HG03457 (cell line): ENCODE results near the gene DNTT.

Source experiments
- ATAC-seq: cut with Tn5 transposase; IDR thresholded peaks from one replicate; pipeline ENCODE4 v1.9.1; 2021; ENCODE audit warnings: moderate number of reproducible peaks; ENCODE audit not compliant: unreplicated experiment

The DNTT gene

DNA sequence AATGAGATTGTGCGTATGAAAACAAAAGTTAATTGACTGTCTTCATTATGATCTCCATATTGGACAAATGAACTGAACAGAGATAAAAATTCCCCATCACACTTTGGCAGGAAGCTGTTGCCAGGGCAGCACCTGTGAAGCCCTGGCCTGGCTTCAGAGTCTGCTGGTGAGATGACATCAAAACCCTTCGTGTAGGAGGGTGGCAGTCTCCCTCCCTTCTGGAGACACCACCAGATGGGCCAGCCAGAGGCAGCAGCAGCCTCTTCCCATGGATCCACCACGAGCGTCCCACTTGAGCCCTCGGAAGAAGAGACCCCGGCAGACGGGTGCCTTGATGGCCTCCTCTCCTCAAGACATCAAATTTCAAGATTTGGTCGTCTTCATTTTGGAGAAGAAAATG, at the start of gene DNTT:
Gene DNTT, plus strand, starts transcription at position 205 of the 400 bp plus-strand sequence. Its CDS starts 64 bp downstream, at position 269.
- no peak for ATAC-seq

DNA sequence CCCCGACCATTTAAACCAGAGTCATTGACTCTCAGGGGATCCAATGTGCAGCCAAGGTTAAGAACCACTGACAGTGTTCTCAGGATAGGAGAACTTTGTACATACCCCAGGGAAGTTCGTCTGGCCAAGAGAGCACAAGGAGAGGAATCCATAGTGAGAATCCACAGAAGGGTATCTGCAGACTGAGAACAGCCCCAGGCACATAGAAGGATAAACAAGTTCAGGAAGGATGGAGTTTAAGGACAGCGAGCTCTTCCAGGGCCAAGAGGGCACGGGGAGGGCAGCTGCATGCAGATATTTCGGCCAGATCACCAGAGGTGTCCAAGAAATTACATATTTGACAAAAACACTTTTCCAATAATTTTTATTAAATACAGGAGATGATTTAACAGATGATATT, 49.3 kb upstream of the DNTT start:
- no peak for ATAC-seq

DNA sequence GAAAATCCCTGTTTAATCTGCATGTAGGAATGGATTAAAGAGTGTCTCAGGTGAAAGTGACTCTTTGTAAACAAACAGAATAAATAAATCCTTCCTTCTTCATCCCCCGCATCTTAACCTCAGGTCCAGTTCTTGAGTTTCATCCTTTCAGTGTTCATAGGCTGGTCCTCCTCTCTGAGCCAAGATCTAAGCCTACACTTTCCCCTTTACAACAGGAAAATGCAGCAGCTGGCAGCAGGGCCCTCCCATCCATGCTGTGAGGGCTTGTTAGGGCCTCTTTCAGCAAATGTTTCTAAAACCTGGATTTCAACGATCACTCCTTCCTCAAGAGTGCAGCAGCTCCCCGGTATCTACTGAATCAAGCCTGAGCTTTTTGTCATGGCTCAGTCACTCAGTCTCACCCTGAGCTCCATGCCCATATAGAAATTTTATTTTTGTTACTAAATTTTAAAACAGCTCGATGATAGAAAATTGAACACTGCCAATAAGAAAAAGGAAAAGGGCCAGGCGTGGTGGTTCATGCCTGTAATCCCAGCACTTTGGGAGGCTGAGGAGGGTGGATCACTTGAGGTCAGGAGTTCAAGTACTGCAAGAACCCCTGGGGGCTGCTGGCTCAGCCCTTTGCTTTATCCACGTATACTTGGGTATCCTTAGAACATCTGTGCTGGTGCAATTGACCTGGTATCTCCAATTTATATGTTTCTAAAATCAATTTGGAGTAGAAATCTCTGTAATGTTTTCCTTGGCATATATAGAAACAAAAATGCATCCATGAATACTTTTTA, 48.5 kb upstream of the DNTT start:
- ATAC-seq: no peak

DNA sequence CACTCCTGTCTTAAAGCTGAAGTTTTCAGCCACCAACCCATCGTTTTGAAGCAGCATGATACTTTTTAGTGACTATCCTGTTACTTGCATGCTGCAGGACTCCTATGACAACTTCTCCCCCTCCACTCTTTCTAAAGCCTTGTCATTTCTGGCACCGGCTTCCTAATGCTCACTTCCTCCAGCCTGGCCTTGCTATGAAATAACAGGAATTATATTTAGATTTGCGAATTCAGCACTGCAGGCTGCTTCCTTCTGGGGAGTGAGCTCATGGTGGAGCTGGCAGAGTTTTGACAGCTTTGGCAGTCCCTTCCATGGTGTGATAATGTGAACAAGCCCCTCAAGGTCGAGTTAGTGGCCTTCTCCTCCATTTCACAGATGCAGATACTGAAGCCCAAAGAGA, 46.3 kb upstream of the DNTT start:
- ATAC-seq: no peak

DNA sequence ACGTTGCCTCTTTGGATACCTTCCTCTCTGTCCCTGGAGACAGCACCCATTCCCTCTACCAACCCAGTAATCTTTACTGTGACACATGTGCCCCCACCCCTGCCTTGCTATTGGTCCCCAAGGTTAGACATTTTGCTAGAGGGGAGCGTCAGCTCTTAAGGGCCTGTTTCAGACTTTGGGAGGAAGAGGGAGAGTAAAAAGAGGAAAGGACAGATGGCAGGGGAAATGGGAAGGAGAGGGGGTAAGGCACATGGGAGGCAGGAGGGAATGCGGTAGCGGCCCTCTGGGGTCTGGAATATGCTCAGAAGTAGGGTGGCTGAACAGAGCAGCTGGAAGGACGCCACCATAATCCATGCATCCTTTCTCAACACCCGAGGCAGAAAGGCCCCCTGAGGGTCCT, 45.1 kb upstream of the DNTT start:
- no peak for ATAC-seq

GRCh38 chr10:96260014-96260413, 44.2 kb upstream of the DNTT start:
- no peak for ATAC-seq

GRCh38 chr10:96261132-96261531, 43.1 kb upstream of the DNTT start:
- ATAC-seq: no peak

DNA sequence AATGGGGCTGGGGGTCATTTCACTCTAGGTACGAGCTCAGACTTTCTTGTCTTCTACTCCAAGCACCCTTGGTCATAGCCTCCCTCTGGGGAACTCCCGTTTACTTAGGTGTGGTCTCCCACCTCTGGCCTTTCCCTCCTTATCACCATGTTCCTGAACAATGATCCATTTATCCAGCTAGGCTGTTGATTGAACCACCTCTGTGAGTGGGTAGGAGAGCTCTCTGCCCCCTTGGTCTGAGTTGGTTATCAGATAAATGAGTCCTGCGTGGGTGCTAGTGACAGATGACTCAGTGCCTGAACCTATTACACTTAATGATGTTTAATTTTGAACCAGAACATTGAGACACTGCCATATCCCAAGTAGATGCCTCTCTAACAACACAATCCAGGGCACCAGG, 42.3 kb upstream of the DNTT start:
- no peak for ATAC-seq

- ATAC-seq: no peak
Measured at GRCh38 chr10:96263176-96263575, 41.1 kb upstream of the DNTT start.

DNA sequence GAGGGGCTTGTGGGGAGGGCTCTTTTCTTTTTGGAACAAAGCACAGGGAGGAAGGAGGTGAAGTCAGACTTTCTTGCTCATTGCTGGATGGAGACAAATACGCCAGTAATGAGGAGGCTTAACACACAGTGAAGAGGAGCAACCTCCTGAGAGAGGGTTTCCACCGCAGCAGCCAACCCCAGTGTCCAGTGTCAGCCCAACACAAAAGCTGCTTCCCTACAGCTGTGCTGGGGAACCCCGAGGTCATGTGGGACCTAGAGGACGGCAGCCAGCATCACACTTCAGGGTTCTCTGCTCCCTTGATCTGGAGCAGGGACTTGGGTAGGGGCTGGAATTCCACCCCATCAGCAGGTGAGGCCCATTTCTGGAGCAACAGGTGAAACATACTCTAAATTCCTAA, 40.6 kb upstream of the DNTT start:
- no peak for ATAC-seq

GRCh38 chr10:96264938-96265337, 39.3 kb upstream of the DNTT start:
- no peak for ATAC-seq

DNA sequence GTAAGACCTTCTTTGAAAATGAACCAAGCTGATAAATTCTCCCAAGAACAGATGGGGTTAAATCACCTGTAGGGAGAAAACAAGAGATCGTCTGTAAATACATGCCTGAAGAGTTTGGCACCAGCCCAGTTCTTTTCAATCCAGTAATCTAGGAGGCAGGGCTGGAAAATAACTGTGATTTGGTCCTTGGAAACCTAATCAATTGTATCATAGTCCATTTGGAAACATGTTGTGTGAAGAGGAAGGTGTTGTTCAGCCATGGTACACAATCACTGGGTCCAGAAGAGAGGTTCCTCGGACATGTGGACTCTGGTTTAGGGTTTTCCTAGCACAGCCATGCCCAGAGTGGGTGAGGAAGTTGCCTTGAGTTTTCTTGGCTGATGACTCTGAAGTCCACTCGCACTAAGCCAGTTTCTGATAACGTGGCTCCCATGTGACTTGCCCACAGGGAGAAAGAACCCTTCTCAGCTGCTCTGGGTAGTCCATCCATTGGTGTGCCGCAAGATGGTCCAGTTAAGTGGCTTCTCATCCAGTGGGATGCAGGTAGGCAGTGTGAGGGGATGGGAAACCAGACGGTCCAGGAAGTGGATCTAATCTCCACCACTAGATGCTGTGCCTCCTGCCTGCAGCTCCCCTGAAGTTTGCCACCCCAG, 38.0 kb upstream of the DNTT start:
- no peak for ATAC-seq

GRCh38 chr10:96267234-96267705, 37.0 kb upstream of the DNTT start:
- ATAC-seq: no peak

DNA sequence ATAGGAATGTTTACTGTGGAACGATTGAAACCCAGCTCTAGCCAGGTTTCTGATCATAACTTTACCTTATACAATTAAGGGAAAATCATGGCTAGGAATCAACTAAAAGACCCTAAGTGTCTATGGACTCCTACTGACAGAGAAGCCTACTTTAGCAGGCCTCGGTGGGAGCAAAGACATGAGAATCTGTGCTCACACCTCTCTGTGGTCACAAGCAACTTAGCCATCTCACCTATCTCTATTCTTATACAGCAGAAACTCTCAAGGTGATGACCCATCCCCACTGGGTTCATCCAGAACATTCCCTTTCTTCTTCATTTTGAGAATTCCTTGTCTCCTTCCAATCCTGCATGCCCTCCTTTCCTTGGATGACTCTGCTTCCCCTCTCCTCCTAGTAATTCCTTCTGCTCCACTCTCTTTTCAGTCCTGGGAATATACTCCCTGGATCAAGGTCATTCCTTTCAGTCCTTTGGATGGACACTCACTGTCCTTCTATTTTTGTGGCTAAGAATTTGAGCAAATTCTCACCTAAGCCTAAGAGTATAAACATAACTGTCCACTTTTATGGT, 35.8 kb upstream of the DNTT start:
- no peak for ATAC-seq

DNA sequence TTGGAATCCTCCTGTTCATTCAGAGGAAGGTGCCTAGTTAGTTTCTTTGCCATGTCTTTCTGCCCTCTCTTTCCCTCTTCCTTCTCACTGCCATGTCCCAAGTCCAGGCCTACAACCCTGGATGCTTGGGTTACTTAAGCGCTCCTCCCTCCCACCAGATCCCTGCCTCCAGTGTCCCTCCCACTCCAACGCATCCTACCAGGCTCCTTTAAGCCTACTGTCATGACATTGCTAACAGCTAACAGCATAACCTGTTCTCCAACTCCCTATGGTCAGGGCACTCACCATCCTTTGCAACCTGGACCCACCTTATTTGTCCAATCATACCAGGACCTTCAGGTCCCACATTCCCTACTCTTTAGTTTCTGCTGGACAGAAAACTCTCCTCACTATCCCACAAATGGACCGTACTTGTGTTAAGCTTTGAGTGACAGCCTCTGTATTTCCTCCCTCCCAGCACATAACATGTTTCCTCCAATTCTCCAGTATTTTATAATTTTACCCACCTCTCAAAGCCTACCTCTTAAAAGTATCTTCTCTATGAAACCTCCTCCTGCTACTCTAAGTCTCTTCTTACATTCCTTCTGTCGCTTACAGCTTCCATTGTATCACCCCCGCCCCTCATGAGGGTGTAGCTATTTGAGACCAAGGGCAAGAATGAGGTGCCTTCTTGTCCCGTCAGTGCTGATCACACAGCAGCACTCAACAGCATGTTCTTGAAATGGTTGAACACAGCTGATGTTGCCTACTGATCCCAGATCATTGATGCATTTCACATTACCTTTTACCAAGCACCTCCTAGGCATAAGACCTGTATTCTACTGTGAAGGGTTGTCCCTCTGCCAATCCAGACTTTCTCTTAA, 34.6 kb upstream of the DNTT start:
- no peak for ATAC-seq

DNA sequence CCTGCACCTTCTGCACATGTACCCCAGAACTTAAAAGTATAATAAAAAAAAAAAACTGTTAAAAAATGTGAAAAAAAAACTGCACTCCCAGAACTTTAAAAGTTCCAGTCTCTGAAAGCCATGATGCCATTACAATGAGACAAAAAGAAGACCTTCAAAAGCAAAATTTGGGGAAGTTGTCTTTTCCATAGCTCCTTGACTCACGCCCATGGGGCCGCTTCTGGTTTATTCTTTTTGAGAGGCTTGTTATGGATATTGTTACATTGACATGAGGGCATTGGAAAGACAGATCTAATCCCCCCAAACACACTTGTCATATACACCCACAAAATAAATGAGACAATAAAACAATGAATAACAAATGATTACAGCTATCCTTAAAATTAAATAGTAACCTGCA, 33.7 kb upstream of the DNTT start:
- no peak for ATAC-seq

GRCh38 chr10:96271016-96271815, 33.0 kb upstream of the DNTT start, which contains the start of gene BLNK:
BLNK (minus strand) TSS chr10:96271569; CDS start chr10:96271398, 171 bp downstream.
- peak; percentile 59 for ATAC-seq

- ATAC-seq: no peak
Measured at GRCh38 chr10:96272316-96273280, 31.6 kb upstream of the DNTT start.
